DOHH2 (cell line): ENCODE data around the gene ETFA.

Experiments used
- H3F3A ChIP-seq: fragments of 200-600 bp; sonication (generic), shearing (Covaris generic); 2 replicates; pipeline ENCODE4 v1.6.0; 2016; ENCODE audit warnings: antibody characterized with exemption, mild to moderate bottlenecking; ENCODE audit not compliant: control insufficient read depth, insufficient read depth
- H3K27ac ChIP-seq: fragments of 200-600 bp; sonication (generic); 2 replicates; pipeline ENCODE4 v1.5.1; 2014; ENCODE audit warnings: low read depth, mild to moderate bottlenecking, low read length, moderate library complexity
- H3K27me3 ChIP-seq: fragments of 200-600 bp; sonication (generic); 2 replicates; pipeline ENCODE4 v1.6.1; 2014; ENCODE audit warnings: mild to moderate bottlenecking, low read length, mixed read lengths; ENCODE audit not compliant: control insufficient read depth
- H3K36me3 ChIP-seq: fragments of 200-600 bp; sonication (generic); 2 replicates; pipeline ENCODE4 v1.6.1; 2014; ENCODE audit warnings: mild to moderate bottlenecking, low read length, moderate library complexity, mixed read lengths; ENCODE audit not compliant: control insufficient read depth
- H3K4me1 ChIP-seq: fragments of 200-600 bp; sonication (generic); 2 replicates; pipeline ENCODE4 v1.6.1; 2014; ENCODE audit warnings: mild to moderate bottlenecking, low read length, mixed read lengths; ENCODE audit not compliant: control insufficient read depth
- H3K4me2 ChIP-seq: fragments of 200-600 bp; sonication (generic); 2 replicates; pipeline ENCODE4 v1.6.0; 2014; ENCODE audit warnings: mild to moderate bottlenecking, low read length, moderate library complexity
- H3K4me3 ChIP-seq: fragments of 200-600 bp; sonication (generic); 2 replicates; pipeline ENCODE4 v1.5.1; 2014; ENCODE audit warnings: mild to moderate bottlenecking, low read length, mixed read lengths
- H3K79me2 ChIP-seq: fragments of 200-600 bp; sonication (generic); 2 replicates; pipeline ENCODE4 v1.6.1; 2014; ENCODE audit warnings: mild to moderate bottlenecking, low read length, mixed read lengths; ENCODE audit not compliant: control insufficient read depth
- H3K9me2 ChIP-seq: fragments of 200-600 bp; sonication (generic); replicated peaks from 2 replicates; pipeline ENCODE4 v1.6.1; 2014; ENCODE audit warnings: mild to moderate bottlenecking, low read length, mixed read lengths; ENCODE audit not compliant: control insufficient read depth
- H3K9me3 ChIP-seq: fragments of 200-600 bp; sonication (generic); 2 replicates; pipeline ENCODE4 v1.6.1; 2014; ENCODE audit warnings: antibody characterized with exemption, low read length, mixed read lengths; ENCODE audit not compliant: control insufficient read depth, insufficient read depth
- H4K20me1 ChIP-seq: fragments of 200-600 bp; sonication (generic); 2 replicates; pipeline ENCODE4 v1.6.0; 2014; ENCODE audit warnings: low read depth, mild to moderate bottlenecking, antibody characterized with exemption, low read length, moderate library complexity; ENCODE audit not compliant: control insufficient read depth, insufficient read depth
- CTCF ChIP-seq: fragments of 200-600 bp; sonication (generic); IDR thresholded peaks from one replicate; pipeline ENCODE4 v1.5.1; 2014; ENCODE audit warnings: antibody characterized with exemption, mild to moderate bottlenecking, low read depth, low read length; ENCODE audit not compliant: poor library complexity, severe bottlenecking
- EZH2phosphoT487 ChIP-seq: fragments of 200-600 bp; sonication (generic); IDR thresholded peaks from 2 replicates; pipeline ENCODE4 v1.6.1; 2017; ENCODE audit warnings: borderline replicate concordance, mild to moderate bottlenecking, antibody characterized with exemption, low read length, moderate library complexity, mixed read lengths

ETFA gene

DNA sequence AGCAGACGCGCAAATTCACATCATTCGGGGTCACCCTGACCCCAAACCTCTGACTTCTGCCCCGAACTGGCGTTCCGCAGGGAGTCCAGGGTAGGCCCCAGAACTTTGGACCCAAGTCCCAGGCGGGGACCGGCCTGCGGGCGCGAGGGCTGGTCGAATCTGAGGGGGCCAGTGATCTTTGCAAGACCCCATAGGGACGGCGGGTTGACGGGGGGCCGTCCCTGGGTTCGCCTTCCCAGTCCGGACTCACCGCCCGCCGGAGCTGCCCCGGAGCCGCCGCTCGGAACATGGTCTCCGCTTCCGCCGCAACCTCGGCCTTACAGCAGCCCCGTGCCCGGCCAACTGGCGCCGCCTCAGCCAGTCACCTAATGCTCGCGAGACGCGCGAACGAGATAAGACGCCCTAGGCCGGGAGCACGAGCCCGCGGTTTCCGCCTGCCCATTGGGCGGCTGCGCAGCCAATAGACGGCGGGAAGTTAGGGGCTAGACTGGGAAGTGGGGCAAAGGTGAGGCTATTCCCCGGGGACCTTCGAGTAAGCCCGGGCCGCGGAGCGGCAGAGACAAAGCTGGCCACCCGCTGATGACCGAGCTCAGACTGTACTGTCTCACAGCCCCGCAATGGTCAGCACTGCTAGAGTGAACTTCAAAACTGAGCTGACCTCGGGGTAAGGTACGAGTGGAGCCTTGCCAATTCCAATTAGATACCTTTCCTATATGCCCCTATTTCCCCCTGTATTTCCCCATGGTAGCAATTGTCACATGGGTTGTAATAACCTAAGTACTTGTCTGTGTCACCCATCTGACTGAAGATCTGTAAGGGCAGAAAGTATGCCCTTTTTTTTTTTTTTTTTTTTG lies at the start of gene ETFA:
Gene ETFA, minus strand, starts transcription at position 370 of the 854 bp plus-strand sequence. Its CDS starts 81 bp downstream, at position 289.
- Histone ChIP-seq H3K9me2 (no peaks in the 10 kb centered on the region), H3K36me3 (peaks cover 21% of the 10 kb centered on the region), H3K27me3 (no peaks in the 10 kb centered on the region), H4K20me1 (peaks cover 12% of the 10 kb centered on the region), H3F3A (no peaks in the 10 kb centered on the region), H3K4me1 (peaks cover 16% of the 10 kb centered on the region), H3K4me3 (peak within 1 kb of the TSS; percentile 100), H3K79me2 (peaks cover 49% of the 10 kb centered on the region), H3K9me3 (no peaks in the 10 kb centered on the region), H3K4me2 (peak within 1 kb of the TSS; percentile 100), H3K27ac (peak within 1 kb of the TSS; percentile 53)
- TF ChIP-seq CTCF (no peak), EZH2phosphoT487 (no peak)

DNA sequence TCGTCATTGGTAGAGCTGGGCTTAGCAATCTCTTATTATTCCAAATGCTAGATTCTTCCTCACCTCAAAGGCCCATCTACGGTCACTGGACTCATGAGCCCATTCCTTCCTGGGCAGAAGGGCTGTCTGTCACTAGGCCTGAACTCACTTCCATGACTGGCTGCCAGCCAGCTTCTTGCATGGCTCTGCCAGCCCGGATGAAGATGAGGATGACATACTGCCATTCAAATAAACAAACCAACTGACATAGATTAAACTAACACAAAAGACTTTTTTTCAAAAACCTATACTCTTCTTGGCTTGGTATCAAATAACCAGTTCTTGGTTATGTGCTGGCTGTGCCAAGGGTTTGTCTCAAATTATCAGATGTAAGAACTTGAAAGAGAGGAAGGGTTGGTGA lies 49.1 kb upstream of the ETFA start:
- Histone ChIP-seq H3K9me2 (no peaks in the 10 kb centered on the region), H3K27ac (no peak overlapping the region), H4K20me1 (no peaks in the 10 kb centered on the region), H3K4me2 (no peak overlapping the region), H3K4me1 (no peaks in the 10 kb centered on the region), H3F3A (no peaks in the 10 kb centered on the region), H3K79me2 (no peaks in the 10 kb centered on the region), H3K4me3 (no peak overlapping the region), H3K27me3 (peaks cover 5% of the 10 kb centered on the region; the same call in 1 of the 2 replicates), H3K36me3 (no peaks in the 10 kb centered on the region), H3K9me3 (no peaks in the 10 kb centered on the region)
- no peak for TF ChIP-seq EZH2phosphoT487
- no peak for TF ChIP-seq CTCF

GRCh38 chr15:76359152-76359551 lies 47.9 kb upstream of the ETFA start:
- H3K9me2 ChIP-seq = no peaks in the 10 kb centered on the region
- H3K4me2 ChIP-seq = no peak overlapping the region
- no peak overlapping the region for H3K27ac ChIP-seq
- no peaks in the 10 kb centered on the region for H3F3A ChIP-seq
- no peaks in the 10 kb centered on the region for H4K20me1 ChIP-seq
- no peaks in the 10 kb centered on the region for H3K4me1 ChIP-seq
- no peaks in the 10 kb centered on the region for H3K36me3 ChIP-seq
- no peaks in the 10 kb centered on the region for H3K9me3 ChIP-seq
- H3K4me3 ChIP-seq = no peak overlapping the region
- no peak for TF ChIP-seq CTCF
- TF ChIP-seq EZH2phosphoT487 = no peak
- 0 out of 2 replicates have a peak, but pooled peaks cover 4% of the 10 kb centered on the region for H3K27me3 ChIP-seq
- H3K79me2 ChIP-seq = no peaks in the 10 kb centered on the region
